Measurements from ENCODE around the gene ACSM6. TPM values are rescaled to one million over a fixed set of nuclear protein-coding genes. Genes with fewer than 3 reads are reported as not detected.

Gene ACSM6
- total RNA-seq, 1 donor from 2014 or later = not detected

DNA sequence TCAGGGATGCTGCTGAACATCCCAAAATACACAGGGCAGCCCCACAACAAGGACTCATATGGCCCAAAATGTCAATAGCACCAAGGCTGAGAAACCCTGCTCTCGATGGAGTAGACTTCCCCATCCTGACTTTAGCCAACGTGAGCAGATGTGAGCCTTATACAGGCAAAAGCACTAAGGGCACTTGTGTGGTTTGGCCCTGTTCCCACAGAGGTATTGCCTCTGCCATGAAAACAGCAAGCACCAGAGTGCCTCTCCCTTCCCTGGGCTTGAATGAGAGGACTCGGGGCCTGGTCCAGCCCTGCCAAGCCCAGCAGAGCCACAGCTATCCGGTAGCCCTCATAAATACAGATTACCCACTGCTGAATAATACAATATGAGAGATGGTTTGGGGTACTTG, 47.5 kb downstream of the ACSM6 start:
- no peak for DNase-seq
- peak; percentile 34 for ATAC-seq
- intact Hi-C loops (cut with micrococcal nuclease) = no loop called here

DNA sequence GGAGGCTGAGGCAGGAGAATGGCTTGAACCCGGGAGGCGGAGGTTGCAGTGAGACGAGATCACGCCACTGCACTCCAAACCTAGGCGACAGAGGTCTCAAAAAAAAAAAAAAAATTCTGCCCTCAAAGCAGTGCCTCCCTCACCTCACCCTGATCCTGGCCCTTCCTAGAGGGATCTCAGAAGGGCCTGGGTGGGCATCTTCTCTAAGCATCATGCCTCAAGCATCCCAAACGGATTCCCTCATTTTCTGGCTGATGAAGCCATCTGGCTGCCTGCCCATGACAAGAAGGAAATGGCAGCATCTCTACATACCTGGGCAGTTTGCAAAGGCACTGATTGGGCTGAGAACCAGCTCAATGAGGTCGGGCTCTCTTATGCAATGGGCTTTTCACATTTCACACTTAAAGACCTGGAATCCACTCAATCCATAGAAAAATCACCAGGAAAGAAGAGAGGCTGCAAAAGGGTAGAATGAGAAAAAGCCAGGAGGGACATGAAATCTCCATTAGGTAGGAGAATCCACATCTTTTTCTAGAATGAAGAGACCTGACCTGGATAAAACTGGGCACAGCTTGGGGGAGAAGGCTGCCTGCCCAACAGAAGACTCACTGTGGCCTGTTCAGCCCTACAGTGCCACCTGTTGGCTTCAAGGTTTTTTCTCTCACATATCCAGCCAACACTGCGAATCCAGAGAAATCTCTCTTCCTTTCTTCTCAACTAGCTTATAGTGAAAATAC, 48.7 kb downstream of the ACSM6 start:
- no peak for ATAC-seq
- intact Hi-C loops (cut with micrococcal nuclease) = no loop called here
- no peak for DNase-seq

GRCh38 chr10:95243318-95243617, 49.2 kb downstream of the ACSM6 start:
- intact Hi-C loops (cut with micrococcal nuclease) = no loop called here
- no peak for ATAC-seq
- no peak for DNase-seq

- intact Hi-C loops (cut with micrococcal nuclease) = no loop called here
- DNase-seq (no peak), ATAC-seq (no peak)
These were observed 50.1 kb downstream of the ACSM6 start for GRCh38 chr10:95244152-95244551.

DNA sequence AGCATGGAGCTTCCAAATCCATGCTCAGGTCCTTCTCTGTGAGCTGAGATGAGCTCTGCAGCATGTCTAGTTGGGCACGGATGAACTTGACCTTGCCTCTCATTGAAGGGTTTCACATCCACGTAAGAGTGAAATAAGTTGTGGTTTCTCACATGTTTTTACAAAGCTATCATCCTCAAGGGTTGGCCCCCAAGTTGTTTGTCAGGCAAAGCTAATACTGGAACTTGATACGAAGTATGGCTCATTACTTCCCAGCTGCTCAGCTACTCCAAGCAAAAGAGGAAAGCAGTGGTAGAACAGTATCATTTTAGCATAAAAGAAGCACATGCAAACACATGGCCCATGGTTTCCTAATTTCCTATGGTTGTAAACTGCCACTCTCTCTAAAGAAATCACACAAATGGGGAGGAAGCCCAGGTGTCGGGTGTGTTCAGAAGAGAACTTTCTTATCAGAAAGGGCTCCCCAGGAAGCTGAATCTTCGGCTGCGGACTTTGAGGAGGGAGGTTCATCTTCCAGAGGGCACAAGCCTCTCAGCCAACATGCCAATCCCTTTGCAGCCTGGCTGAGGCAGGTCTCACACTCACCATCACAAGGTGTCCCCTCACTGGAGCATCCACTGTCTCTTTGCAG, 51.5 kb downstream of the ACSM6 start:
- intact Hi-C loops (cut with micrococcal nuclease) = loop anchor here (2.0 to 5.0 kb wide), 2 partner anchors 41 to 117 kb away; no protein-coding TSS in a partner anchor
- DNase-seq (no peak), ATAC-seq (no peak)

- ATAC-seq (peak; percentile 53), DNase-seq (peak; percentile 77)
- intact Hi-C loops (cut with micrococcal nuclease) = loop anchor here (2.0 to 5.0 kb wide), 2 partner anchors 40 to 116 kb away; no protein-coding TSS in a partner anchor
These were observed 52.6 kb downstream of the ACSM6 start for GRCh38 chr10:95246582-95247051.

DNA sequence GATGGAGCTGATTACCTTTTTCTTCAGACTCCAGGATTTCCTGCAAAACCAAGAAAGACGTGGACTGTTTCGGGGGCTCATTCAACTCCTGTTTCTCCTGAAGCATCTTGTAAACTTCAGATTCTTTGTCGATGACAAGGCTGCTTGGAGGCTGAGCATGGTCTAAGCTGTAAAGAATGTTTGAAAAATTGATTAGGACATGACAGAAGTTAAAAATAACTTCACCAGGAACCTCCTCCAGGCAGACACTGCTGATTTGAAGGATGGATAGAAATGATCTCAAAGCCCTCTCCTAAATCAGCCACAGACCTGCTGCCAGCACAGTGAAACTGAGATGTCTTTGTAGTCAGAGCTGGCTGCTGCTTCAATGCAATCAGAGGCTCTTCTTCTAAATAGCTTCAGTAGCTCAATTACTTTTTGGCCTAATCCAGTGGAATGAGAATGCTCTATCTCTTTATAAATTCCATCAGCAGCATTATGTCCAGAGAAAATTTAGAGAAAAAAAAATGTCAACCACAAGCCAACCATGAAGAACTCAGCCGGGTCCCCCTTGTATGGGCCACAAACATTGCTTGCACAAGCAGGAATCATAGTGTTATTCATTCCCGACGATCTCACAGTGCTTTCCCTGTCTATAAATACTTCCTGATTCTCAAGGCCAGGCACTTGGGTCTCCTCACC, 53.3 kb downstream of the ACSM6 start:
- intact Hi-C loops (cut with micrococcal nuclease) = loop anchor here (2.0 to 5.0 kb wide), 2 partner anchors 39 to 115 kb away; no protein-coding TSS in a partner anchor
- DNase-seq (no peak), ATAC-seq (no peak)

GRCh38 chr10:95247881-95248583, 54.0 kb downstream of the ACSM6 start:
- ATAC-seq = peak; percentile 81
- intact Hi-C loops (cut with micrococcal nuclease) = loop anchor here (2.0 to 5.0 kb wide), 2 partner anchors 39 to 114 kb away; no protein-coding TSS in a partner anchor
- no peak for DNase-seq

DNA sequence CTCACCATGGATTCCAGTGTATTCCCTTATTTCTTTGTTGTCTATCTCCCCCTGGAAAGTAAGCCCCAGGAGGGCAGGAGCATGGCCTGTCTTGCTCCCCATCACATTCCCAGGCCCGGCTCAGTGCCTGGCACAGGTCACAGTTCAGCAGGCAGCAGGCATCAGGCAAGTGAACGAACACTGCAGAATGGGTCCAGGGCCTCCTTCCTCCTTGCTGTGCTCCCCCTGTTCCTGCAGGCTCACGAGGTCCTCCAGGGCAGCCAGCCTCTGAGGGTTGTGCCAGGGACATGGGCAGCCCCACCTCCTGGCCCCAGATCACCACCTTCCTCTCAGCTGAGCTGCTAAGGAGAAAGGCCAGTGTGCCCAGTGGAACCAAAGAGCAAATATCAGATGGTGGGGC, 55.0 kb downstream of the ACSM6 start:
- intact Hi-C loops (cut with micrococcal nuclease) = loop anchor here (5.0 kb wide), 1 partner anchor 113 kb away; no protein-coding TSS in a partner anchor
- ATAC-seq (peak; percentile 84), DNase-seq (peak; percentile 70)

GRCh38 chr10:95249467-95249866, 55.4 kb downstream of the ACSM6 start:
- no peak for DNase-seq
- no peak for ATAC-seq
- intact Hi-C loops (cut with micrococcal nuclease) = loop anchor here (5.0 kb wide), 1 partner anchor 113 kb away; no protein-coding TSS in a partner anchor

- intact Hi-C loops (cut with micrococcal nuclease) = no loop called here
- ATAC-seq (no peak), DNase-seq (no peak)
These were observed 56.8 kb downstream of the ACSM6 start for GRCh38 chr10:95250856-95251255.

- intact Hi-C loops (cut with micrococcal nuclease) = no loop called here
- ATAC-seq = no peak
These were observed 59.0 kb downstream of the ACSM6 start for GRCh38 chr10:95253007-95253406.

GRCh38 chr10:95253686-95254085, 59.6 kb downstream of the ACSM6 start:
- intact Hi-C loops (cut with micrococcal nuclease) = no loop called here

More at GRCh38 chr10:95253007-95253406, 59.0 kb downstream of the ACSM6 start:
- DNase-seq = no peak

GRCh38 chr10:95254629-95255028, 60.6 kb downstream of the ACSM6 start:
- no peak for ATAC-seq
- no peak for DNase-seq
- intact Hi-C loops (cut with micrococcal nuclease) = no loop called here

More at GRCh38 chr10:95253686-95254085, 59.6 kb downstream of the ACSM6 start:
- ATAC-seq = no peak
- no peak for DNase-seq

- no peak for ATAC-seq
- intact Hi-C loops (cut with micrococcal nuclease) = no loop called here
- no peak for DNase-seq
These were observed 62.2 kb downstream of the ACSM6 start for GRCh38 chr10:95256268-95256667.

DNA sequence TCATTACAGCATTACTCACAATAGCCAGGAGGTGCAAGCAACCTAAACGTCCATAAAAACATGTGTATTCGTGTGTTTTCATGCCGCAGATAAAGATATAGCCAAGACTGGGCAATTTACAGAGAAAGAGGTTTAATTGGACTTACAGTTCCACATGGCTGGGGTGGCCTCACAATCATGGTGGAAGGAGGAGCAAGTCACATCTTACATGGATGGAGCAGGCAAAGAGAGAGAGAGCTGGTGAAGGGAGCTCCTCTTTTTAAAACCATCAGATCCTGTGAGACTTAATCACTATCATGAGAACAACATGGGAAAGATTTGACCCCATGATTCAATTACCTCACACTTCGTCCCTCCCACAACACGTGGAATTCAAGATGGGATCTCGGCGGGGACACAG, 63.8 kb downstream of the ACSM6 start:
- intact Hi-C loops (cut with micrococcal nuclease) = no loop called here
- no peak for ATAC-seq
- DNase-seq = no peak

DNA sequence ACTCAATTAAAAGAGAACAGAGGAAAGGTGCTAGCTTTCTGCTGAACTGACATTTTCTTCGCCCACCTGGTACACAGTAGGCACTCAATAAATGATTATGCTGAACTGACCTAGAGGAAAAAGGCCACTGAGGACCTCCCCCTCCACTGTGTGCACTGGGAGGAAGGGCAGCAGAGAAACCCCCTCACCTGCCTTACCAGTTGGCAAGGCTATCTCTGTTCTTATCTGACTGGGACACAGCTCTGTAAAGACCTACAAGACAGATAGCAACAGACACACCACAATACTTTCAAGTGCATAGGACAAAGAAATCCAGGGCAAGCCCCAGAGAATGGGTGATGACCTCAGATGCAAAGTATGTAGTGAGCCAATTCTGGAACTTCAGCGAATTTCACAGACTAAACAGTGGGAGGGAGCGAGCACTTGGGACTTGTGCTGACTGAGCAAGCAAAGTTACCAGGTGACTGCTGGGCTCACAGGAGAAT, 66.4 kb downstream of the ACSM6 start:
- intact Hi-C loops (cut with micrococcal nuclease) = no loop called here
- ATAC-seq (peak; percentile 77), DNase-seq (no peak)

DNA sequence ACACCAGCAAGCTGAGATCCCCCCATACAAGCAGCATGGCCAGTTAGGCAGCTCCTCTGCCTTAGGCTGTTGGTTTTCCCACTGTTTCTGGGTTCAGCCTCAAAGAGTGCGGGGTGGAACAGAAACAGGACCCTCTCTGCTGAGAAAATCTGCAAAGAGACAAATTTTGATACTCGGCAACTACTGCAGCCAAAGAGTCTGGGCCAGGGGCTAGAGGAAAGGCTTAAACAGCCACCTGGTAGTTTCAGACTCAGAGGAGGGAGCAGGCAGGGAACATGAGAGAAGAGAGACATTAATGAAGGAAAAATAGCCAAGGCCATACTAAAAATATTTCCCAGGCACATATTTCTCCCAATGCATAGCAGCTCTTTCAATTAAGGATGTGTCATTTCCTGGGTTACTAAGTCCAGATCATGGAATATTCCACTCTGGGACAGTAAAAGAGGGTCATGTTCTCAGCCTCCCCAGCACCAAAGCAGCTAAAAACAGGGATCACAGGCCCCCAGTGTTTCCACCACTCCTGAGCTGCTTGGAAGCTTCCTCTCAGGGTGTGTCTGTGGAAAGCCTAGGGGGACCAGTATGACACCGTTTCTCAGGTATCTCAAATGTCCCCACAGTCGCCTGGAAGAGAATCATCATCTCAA, 67.0 kb downstream of the ACSM6 start:
- ATAC-seq = no peak
- intact Hi-C loops (cut with micrococcal nuclease) = no loop called here
- no peak for DNase-seq

GRCh38 chr10:95261926-95262325, 67.9 kb downstream of the ACSM6 start:
- intact Hi-C loops (cut with micrococcal nuclease) = no loop called here
- no peak for DNase-seq
- ATAC-seq = peak; percentile 51

All from left ventricle myocardium superior (tissue), 1 donor.